H1 (cell line): ENCODE results near the gene CBLC. TPM values are rescaled to one million over a fixed set of nuclear protein-coding genes. Genes with fewer than 3 reads are reported as not detected.

ENCODE experiments used
- CTCF ChIA-PET: fragments of 300-600 bp; sonication (Branson Sonifier 250); formaldehyde crosslinking; loops from one replicate; lab custom pipeline; 2021; ENCODE audit not compliant: partially characterized antibody; lab: Charles Lee
- POLR2A ChIA-PET: fragments of 300-600 bp; sonication (Branson Sonifier 250); formaldehyde crosslinking; loops from one replicate; lab custom pipeline; 2021; ENCODE audit warnings: inconsistent platforms; ENCODE audit not compliant: partially characterized antibody; lab: Charles Lee
- DNase-seq, 2 experiments: peaks; one replicate each; pipeline versions ENCODE4 v3.0.0 to v3.0.0-alpha.2; 2010 to 2022; ENCODE audit warnings: low spot score in 2 of 2, low read depth in 1 of 2, mixed read lengths in 1 of 2
- FAIRE-seq: peaks from 2 replicates; lab custom pipeline; 2011; peaks lifted over from hg19 to GRCh38; lab: Jason Lieb, UNC
- H2AFZ ChIP-seq: 2 replicates; pipeline ENCODE4 v1.8.1; 2012; ENCODE audit warnings: low read length, inconsistent platforms
- H2AK5ac ChIP-seq: 2 replicates; pipeline ENCODE4 v1.6.1; 2013; ENCODE audit warnings: low read depth, low read length
- H2BK120ac ChIP-seq: replicated peaks from 2 replicates; pipeline ENCODE3; 2013; ENCODE audit warnings: low read depth, low read length, inconsistent platforms
- H2BK12ac ChIP-seq: 2 replicates; pipeline ENCODE4 v1.6.1; 2013; ENCODE audit warnings: low read depth, low read length
- H2BK15ac ChIP-seq: 2 replicates; pipeline ENCODE4 v1.6.1; 2013; ENCODE audit warnings: low read length
- H2BK20ac ChIP-seq: 2 replicates; pipeline ENCODE4 v1.6.1; 2013; ENCODE audit warnings: low read length
- H2BK5ac ChIP-seq: 2 replicates; pipeline ENCODE4 v1.6.1; 2013; ENCODE audit warnings: low read depth, low read length
- H3K14ac ChIP-seq: 2 replicates; pipeline ENCODE4 v1.6.1; 2013; ENCODE audit warnings: inconsistent platforms; ENCODE audit not compliant: insufficient read length
- H3K18ac ChIP-seq: 2 replicates; pipeline ENCODE4 v1.6.1; 2013; ENCODE audit warnings: low read length; ENCODE audit errors: extremely low read depth
- H3K23ac ChIP-seq: 2 replicates; pipeline ENCODE4 v1.6.1; 2013; ENCODE audit warnings: inconsistent platforms; ENCODE audit not compliant: insufficient read length
- H3K23me2 ChIP-seq: 2 replicates; pipeline ENCODE4 v1.6.1; 2013; ENCODE audit warnings: low read depth, low read length
- H3K27ac ChIP-seq: 2 replicates; pipeline ENCODE4 v1.6.1; 2011; ENCODE audit warnings: low read depth, low read length, inconsistent platforms
- H3K27me3 ChIP-seq, 4 experiments: replicated peaks in 1 of 4; 1 replicate in 1 of 4; 2 replicates in 3 of 4; pipeline versions ENCODE4 v1.6.1 to v1.8.1; 2011 to 2013; ENCODE audit warnings: low read length in 3 of 4, mild to moderate bottlenecking in 3 of 4, inconsistent platforms in 2 of 4, mixed read lengths in 2 of 4, moderate library complexity in 1 of 4; ENCODE audit not compliant: control insufficient read depth in 3 of 4, insufficient read depth in 3 of 4; ENCODE audit errors: extremely low read depth in 1 of 4
- H3K36me3 ChIP-seq, 4 experiments: 2 replicates each; pipeline versions ENCODE4 v1.6.1 to v1.8.1; 2011 to 2013; ENCODE audit warnings: mild to moderate bottlenecking in 4 of 4, low read length in 3 of 4, moderate library complexity in 2 of 4, control low read depth in 1 of 4, inconsistent platforms in 1 of 4; ENCODE audit not compliant: insufficient read depth in 4 of 4, control insufficient read depth in 2 of 4
- H3K4ac ChIP-seq: replicated peaks from 2 replicates; pipeline ENCODE3; 2013; ENCODE audit warnings: low read length, low read depth, mixed read lengths, inconsistent platforms; ENCODE audit not compliant: insufficient read length
- H3K4me1 ChIP-seq, 4 experiments: replicated peaks in 1 of 4; 1 replicate in 1 of 4; 2 replicates in 3 of 4; pipeline versions ENCODE4 v1.6.1 to v1.8.1; 2011 to 2013; ENCODE audit warnings: low read length in 3 of 4, inconsistent platforms in 2 of 4, mixed read lengths in 1 of 4; ENCODE audit not compliant: insufficient read depth in 4 of 4, control insufficient read depth in 3 of 4
- H3K4me2 ChIP-seq, 2 experiments: 2 replicates each; pipeline versions ENCODE4 v1.6.1 to v1.8.1; 2011 to 2013; ENCODE audit warnings: low read depth in 2 of 2, low read length in 2 of 2, control low read depth in 1 of 2, inconsistent platforms in 1 of 2, mild to moderate bottlenecking in 1 of 2; ENCODE audit not compliant: insufficient read depth in 1 of 2
- H3K4me3 ChIP-seq, 4 experiments: fragments of 200-600, 300-600 bp in 1 of 4; sonication (generic), shearing (Covaris generic), sonication (Bioruptor Twin) in 1 of 4; 2 replicates each; pipeline versions ENCODE4 v1.5.1 to v1.8.1; 2011 to 2016; ENCODE audit warnings: low read length in 4 of 4, low read depth in 3 of 4, control low read depth in 2 of 4, inconsistent platforms in 2 of 4, mild to moderate bottlenecking in 2 of 4, mixed read lengths in 1 of 4, moderate library complexity in 1 of 4; ENCODE audit not compliant: insufficient read depth in 2 of 4; ENCODE audit errors: extremely low read depth in 1 of 4
- H3K56ac ChIP-seq: replicated peaks from 2 replicates; pipeline ENCODE3; 2013; ENCODE audit warnings: low read depth, mild to moderate bottlenecking, mixed read lengths, low read length, inconsistent platforms; ENCODE audit not compliant: insufficient read length
- H3K79me1 ChIP-seq: 2 replicates; pipeline ENCODE4 v1.6.1; 2013; ENCODE audit warnings: low read depth, low read length, control low read depth
- H3K79me2 ChIP-seq, 2 experiments: 2 replicates each; pipeline versions ENCODE4 v1.6.1 to v1.8.1; 2012 to 2013; ENCODE audit warnings: low read length in 2 of 2, mild to moderate bottlenecking in 2 of 2, inconsistent platforms in 1 of 2; ENCODE audit not compliant: insufficient read depth in 2 of 2, control insufficient read depth in 1 of 2
- H3K9ac ChIP-seq, 4 experiments: replicated peaks in 1 of 4; 1 replicate in 1 of 4; 2 replicates in 3 of 4; pipeline versions ENCODE4 v1.6.1 to v1.8.1; 2011 to 2013; ENCODE audit warnings: low read depth in 3 of 4, low read length in 3 of 4, control low read depth in 2 of 4, mild to moderate bottlenecking in 2 of 4, moderate library complexity in 2 of 4, inconsistent platforms in 1 of 4; ENCODE audit errors: extremely low read depth in 1 of 4
- H3K9me3 ChIP-seq, 2 experiments: 2 replicates each; pipeline versions ENCODE4 v1.6.1 to v1.8.1; 2012 to 2013; ENCODE audit warnings: mild to moderate bottlenecking in 2 of 2, moderate library complexity in 2 of 2, control low read depth in 1 of 2, inconsistent platforms in 1 of 2, low read depth in 1 of 2, low read length in 1 of 2, mixed read lengths in 1 of 2; ENCODE audit not compliant: insufficient read depth in 2 of 2
- H4K20me1 ChIP-seq, 2 experiments: replicated peaks in 1 of 2; 2 replicates each; pipeline versions ENCODE3 to v1.8.1; 2011 to 2013; ENCODE audit warnings: inconsistent platforms in 2 of 2, low read length in 2 of 2, mild to moderate bottlenecking in 1 of 2; ENCODE audit not compliant: insufficient read depth in 2 of 2, control insufficient read depth in 1 of 2
- H4K5ac ChIP-seq: 2 replicates; pipeline ENCODE4 v1.6.1; 2013; ENCODE audit warnings: low read length, low read depth, mixed read lengths, inconsistent platforms; ENCODE audit not compliant: insufficient read length
- H4K8ac ChIP-seq: 2 replicates; pipeline ENCODE4 v1.8.0; 2013; ENCODE audit warnings: mild to moderate bottlenecking, moderate library complexity, low read length, inconsistent platforms; ENCODE audit not compliant: insufficient read depth; ENCODE audit errors: extremely low read depth
- H4K91ac ChIP-seq: replicated peaks from 2 replicates; pipeline ENCODE3; 2013; ENCODE audit warnings: low read length, mixed read lengths, inconsistent platforms; ENCODE audit not compliant: insufficient read length
- BRCA1 ChIP-seq: IDR thresholded peaks from 2 replicates; pipeline ENCODE4 v1.6.1; 2012; ENCODE audit warnings: low read depth, low read length, improper control_type of control experiment
- CBX8 ChIP-seq: fragments of 300-800, 300-1000 bp; sonication (generic); IDR thresholded peaks from 2 replicates; pipeline ENCODE4 v1.7.1; 2016; ENCODE audit warnings: low read depth, low read length, borderline replicate concordance
- EZH2 ChIP-seq: fragments of 200-600 bp; sonication (generic); IDR thresholded peaks from 2 replicates; pipeline ENCODE4 v1.7.1; 2012; ENCODE audit warnings: low read depth, mild to moderate bottlenecking, moderate library complexity, low read length, inconsistent platforms; ENCODE audit not compliant: severe bottlenecking
- GTF2F1 ChIP-seq: IDR thresholded peaks from 2 replicates; pipeline ENCODE4 v1.6.1; 2012; ENCODE audit warnings: low read depth, low read length, improper control_type of control experiment, borderline replicate concordance
- KDM1A ChIP-seq: fragments of 200-600, 300-600 bp; sonication (generic); IDR thresholded peaks from 2 replicates; pipeline ENCODE4 v1.7.1; 2016; ENCODE audit warnings: mild to moderate bottlenecking, low read length, borderline replicate concordance
- POU5F1 ChIP-seq: IDR thresholded peaks from 2 replicates; pipeline ENCODE4 v1.6.1; 2011; ENCODE audit warnings: low read depth, mild to moderate bottlenecking, low read length, moderate library complexity
- TEAD4 ChIP-seq: IDR thresholded peaks from 2 replicates; pipeline ENCODE4 v1.6.1; 2012; ENCODE audit warnings: low read depth, low read length, inconsistent platforms, mixed read lengths
- YY1 ChIP-seq: IDR thresholded peaks from 2 replicates; pipeline ENCODE4 v1.6.1; 2011; ENCODE audit warnings: low read depth, mild to moderate bottlenecking, low read length
- WGBS, 2 experiments: shearing (Covaris generic) in 1 of 2; methylation state at CpG; one replicate each; pipeline versions ENCODE4 v1.1.6 to v1.1.7; 2013 to 2015; ENCODE audit warnings: low lambda C conversion rate in 2 of 2, mixed read lengths in 2 of 2, inconsistent platforms in 1 of 2, low coverage in 1 of 2, missing lambda C conversion rate in 1 of 2; ENCODE audit not compliant: insufficient replicate concordance in 2 of 2, insufficient coverage in 1 of 2, insufficient read length in 1 of 2; ENCODE audit errors: extremely low coverage in 1 of 2, missing lambda C conversion rate in 1 of 2; 5-methylcytosine and 5-hydroxymethylcytosine counted together
- polyA plus RNA-seq, 7 experiments: library from polyadenylated mRNA; depleted of rRNA in 3 of 7; stranded (reverse) in 5 of 7; unstranded in 2 of 7; fragments of >200 nt in 5 of 7; fragments of 200-250 nt in 2 of 7; gene quantifications; 1 replicate in 5 of 7; 2 replicates in 1 of 7; 4 replicates in 1 of 7; pipeline versions ENCODE4 v1.2.1 to v1.2.3, GENCODE V29; 2011 to 2013; ENCODE audit warnings: missing spikeins in 2 of 7, mixed read lengths in 2 of 7
- total RNA-seq: library from RNA; stranded (reverse); fragmentation: NEBNext Ultra II Directional; extraction: Animal tissue kit (Norgen Biotek cat#: 25700); gene quantifications from 2 replicates; pipeline ENCODE4 v1.2.1, GENCODE V29; 2021

The CBLC gene
- total and polyA plus RNA-seq, 2 of the 8 experiments (the other 6 are each of a cell fraction or from before 2014, with no cell fraction given): 17.4 to 35.7 TPM

DNA sequence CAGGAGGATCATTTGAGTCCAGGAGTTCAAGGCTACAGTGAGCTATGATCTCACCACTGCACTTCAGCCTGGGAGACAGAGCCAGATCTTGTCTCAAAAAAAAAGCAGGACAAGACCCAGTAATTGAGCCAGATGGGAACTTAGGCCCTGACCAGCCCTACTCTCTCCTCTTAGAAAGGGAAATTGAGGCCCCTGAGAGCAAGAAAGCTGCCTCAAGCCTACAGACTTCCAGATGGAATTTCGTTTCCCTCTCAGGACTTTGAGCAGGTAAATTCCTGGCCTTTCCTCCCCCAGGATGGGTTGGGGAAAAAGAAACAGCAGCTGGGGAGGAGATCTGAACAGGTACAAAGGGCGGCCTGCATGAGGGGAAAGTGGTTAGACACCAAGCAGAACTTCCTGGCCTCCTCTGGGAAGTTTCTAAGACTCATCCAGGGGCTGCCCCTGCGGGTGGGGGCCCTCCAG is 32.8 kb upstream of the CBLC start:
- peaks cover 12% of the 10 kb centered on the region for H3K23me2 ChIP-seq
- H3K4me1 ChIP-seq: peaks cover 0 to 7% (median 3%) of the 10 kb centered on the region in 4 experiments; a peak in 3 of 7 replicates
- no peak overlapping the region for H2AFZ ChIP-seq
- H3K23ac ChIP-seq: no peak overlapping the region
- H4K91ac ChIP-seq: no peak overlapping the region
- no peak overlapping the region for H2BK20ac ChIP-seq
- H3K14ac ChIP-seq: no peak overlapping the region
- TF ChIP-seq CBX8: no peak
- TF ChIP-seq TEAD4: no peak
- no peak for TF ChIP-seq GTF2F1
- no peak for TF ChIP-seq BRCA1
- no peak for TF ChIP-seq EZH2
- no peak for TF ChIP-seq POU5F1
- TF ChIP-seq KDM1A: peak; percentile 86; the same call in 1 of the 2 replicates
- no peak for TF ChIP-seq YY1
- WGBS, 2 experiments: 58% methylated on average over 3 of the region's 3 CpGs; no CpG with 5 or more reads in 1 of the 2 experiments
- H4K20me1 ChIP-seq: no peaks in the 10 kb centered on the region
- H3K4me3 ChIP-seq: no peak overlapping the region
- H3K9ac ChIP-seq: no peak overlapping the region
- H4K8ac ChIP-seq: no peak overlapping the region
- H2BK15ac ChIP-seq: no peak overlapping the region; the same call in 1 of the 2 replicates
- H2BK120ac ChIP-seq: no peak overlapping the region
- H2BK12ac ChIP-seq: no peak overlapping the region
- ChIA-PET CTCF (interaction anchor here (0.6 to 9.4 kb wide), 8 partner anchors 11 to 371 kb away, joined by 3 to 91 read pairs (median 4); no protein-coding TSS in a partner anchor), POLR2A (interaction anchor here (1.1 to 2.1 kb wide), 5 partner anchors 8 to 21 kb away, joined by 3 to 4 read pairs (median 4); no protein-coding TSS in a partner anchor)
- H2AK5ac ChIP-seq: no peak overlapping the region
- no peak overlapping the region for H4K5ac ChIP-seq
- H3K56ac ChIP-seq: no peak overlapping the region
- DNase-seq (no peak), FAIRE-seq (no peak)
- no peaks in the 10 kb centered on the region for H3K36me3 ChIP-seq
- no peak overlapping the region for H3K18ac ChIP-seq
- H3K4me2 ChIP-seq: no peak overlapping the region
- H3K9me3 ChIP-seq: no peaks in the 10 kb centered on the region
- H3K27me3 ChIP-seq: peaks cover 20 to 44% (median 34%) of the 10 kb centered on the region in 4 experiments
- H2BK5ac ChIP-seq: no peak overlapping the region
- no peaks in the 10 kb centered on the region for H3K79me1 ChIP-seq
- no peaks in the 10 kb centered on the region for H3K79me2 ChIP-seq
- H3K4ac ChIP-seq: no peak overlapping the region
- H3K27ac ChIP-seq: no peak overlapping the region
